Endodermal cell (in vitro differentiated cells): ENCODE results near the gene SPNS2. TPM values are rescaled to one million over a fixed set of nuclear protein-coding genes. Genes with fewer than 3 reads are reported as not detected.

ENCODE experiments used
- DNase-seq: peaks from one replicate; pipeline ENCODE4 v3.0.0-alpha.2; 2017
- H3K27ac ChIP-seq: 2 replicates; pipeline ENCODE4 v1.5.1; 2013; ENCODE audit warnings: mild to moderate bottlenecking, low read depth, low read length, moderate library complexity
- H3K27me3 ChIP-seq: 2 replicates; pipeline ENCODE4 v1.6.1; 2013; ENCODE audit warnings: mild to moderate bottlenecking, low read length, moderate library complexity; ENCODE audit not compliant: insufficient read depth, control insufficient read depth, poor library complexity, severe bottlenecking
- H3K36me3 ChIP-seq: 2 replicates; pipeline ENCODE4 v1.7.0; 2013; ENCODE audit warnings: mild to moderate bottlenecking, low read length, moderate library complexity; ENCODE audit not compliant: control insufficient read depth, insufficient read depth
- H3K4me1 ChIP-seq: one replicate; pipeline ENCODE4 v1.7.0; 2013; ENCODE audit warnings: low read length; ENCODE audit not compliant: control insufficient read depth, insufficient read depth
- H3K4me3 ChIP-seq: 2 replicates; pipeline ENCODE4 v1.5.1; 2013; ENCODE audit warnings: mild to moderate bottlenecking, low read length, moderate library complexity
- H3K9ac ChIP-seq: 2 replicates; pipeline ENCODE4 v1.6.1; 2013; ENCODE audit warnings: mild to moderate bottlenecking, low read length, moderate library complexity; ENCODE audit not compliant: poor library complexity, severe bottlenecking; ENCODE audit errors: extremely low read depth
- H3K9me3 ChIP-seq: 2 replicates; pipeline ENCODE4 v1.6.1; 2013; ENCODE audit warnings: mild to moderate bottlenecking, low read length, moderate library complexity; ENCODE audit not compliant: control insufficient read depth
- H3K27ac Mint-ChIP-seq: 2 replicates; pipeline ENCODE4 v1.8.0; 2020; ENCODE audit warnings: mixed read lengths
- H3K27me3 Mint-ChIP-seq: 2 replicates; pipeline ENCODE4 v1.8.0; 2021; ENCODE audit warnings: mild to moderate bottlenecking, mixed read lengths; ENCODE audit not compliant: insufficient read depth
- H3K36me3 Mint-ChIP-seq: 2 replicates; pipeline ENCODE4 v1.8.0; 2020; ENCODE audit warnings: low read depth, mixed read lengths
- H3K4me1 Mint-ChIP-seq: 2 replicates; pipeline ENCODE4 v1.8.0; 2020; ENCODE audit warnings: mixed read lengths
- H3K4me3 Mint-ChIP-seq: 2 replicates; pipeline ENCODE4 v1.8.0; 2020; ENCODE audit warnings: mild to moderate bottlenecking, moderate library complexity, mixed read lengths
- H3K9me3 Mint-ChIP-seq: 2 replicates; pipeline ENCODE4 v1.8.0; 2020; ENCODE audit warnings: mild to moderate bottlenecking, mixed read lengths
- WGBS, 2 experiments: methylation state at CpG; one replicate each; pipeline versions ENCODE4 v1.1.5 to v1.1.7; 2013; ENCODE audit warnings: missing lambda C conversion rate in 2 of 2, mixed read lengths in 1 of 2; ENCODE audit not compliant: insufficient coverage in 1 of 2, insufficient read length in 1 of 2; 5-methylcytosine and 5-hydroxymethylcytosine counted together
- total RNA-seq, 2 donors: library from RNA; stranded (reverse); fragmentation: NEBNext Ultra II Directional in 1 of 2; extraction: Animal tissue kit (Norgen Biotek cat#: 25700) in 1 of 2; gene quantifications; 2 replicates in 1 of 2; 3 replicates in 1 of 2; pipeline ENCODE4 v1.2.1, GENCODE V29; 2021
- TF ChIP-seq, protein P1 (sequence below): fragments of 200-600 bp; sonication (generic); conservative IDR thresholded peaks from 2 replicates; pipeline ENCODE4 v1.5.0; 2021; ENCODE audit warnings: antibody characterized with exemption, mild to moderate bottlenecking

Gene SPNS2
- total RNA-seq, 2 donors from 2014 or later: 0.09 TPM; not detected in 1

- Mint-ChIP-seq H3K4me3 (no peak overlapping the region), H3K27me3 (no peaks in the 10 kb centered on the region), H3K9me3 (no peaks in the 10 kb centered on the region), H3K27ac (no peak overlapping the region), H3K4me1 (no peaks in the 10 kb centered on the region), H3K36me3 (no peaks in the 10 kb centered on the region)
- H3K27me3 ChIP-seq: no peaks in the 10 kb centered on the region
- WGBS, 2 experiments: 91 to 95% methylated on average over 5 to 9 of the region's 9 CpGs
- no peak overlapping the region for H3K4me3 ChIP-seq
- H3K9me3 ChIP-seq: no peaks in the 10 kb centered on the region
- no peak overlapping the region for H3K9ac ChIP-seq
- H3K36me3 ChIP-seq: no peaks in the 10 kb centered on the region
- no peak for DNase-seq
- TF ChIP-seq, protein P1, sequence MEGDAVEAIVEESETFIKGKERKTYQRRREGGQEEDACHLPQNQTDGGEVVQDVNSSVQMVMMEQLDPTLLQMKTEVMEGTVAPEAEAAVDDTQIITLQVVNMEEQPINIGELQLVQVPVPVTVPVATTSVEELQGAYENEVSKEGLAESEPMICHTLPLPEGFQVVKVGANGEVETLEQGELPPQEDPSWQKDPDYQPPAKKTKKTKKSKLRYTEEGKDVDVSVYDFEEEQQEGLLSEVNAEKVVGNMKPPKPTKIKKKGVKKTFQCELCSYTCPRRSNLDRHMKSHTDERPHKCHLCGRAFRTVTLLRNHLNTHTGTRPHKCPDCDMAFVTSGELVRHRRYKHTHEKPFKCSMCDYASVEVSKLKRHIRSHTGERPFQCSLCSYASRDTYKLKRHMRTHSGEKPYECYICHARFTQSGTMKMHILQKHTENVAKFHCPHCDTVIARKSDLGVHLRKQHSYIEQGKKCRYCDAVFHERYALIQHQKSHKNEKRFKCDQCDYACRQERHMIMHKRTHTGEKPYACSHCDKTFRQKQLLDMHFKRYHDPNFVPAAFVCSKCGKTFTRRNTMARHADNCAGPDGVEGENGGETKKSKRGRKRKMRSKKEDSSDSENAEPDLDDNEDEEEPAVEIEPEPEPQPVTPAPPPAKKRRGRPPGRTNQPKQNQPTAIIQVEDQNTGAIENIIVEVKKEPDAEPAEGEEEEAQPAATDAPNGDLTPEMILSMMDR: no peak
- no peaks in the 10 kb centered on the region for H3K4me1 ChIP-seq
- H3K27ac ChIP-seq: no peak overlapping the region
Measured at GRCh38 chr17:4453812-4454591, 44.7 kb upstream of the SPNS2 start.

GRCh38 chr17:4460661-4461060 is 38.0 kb upstream of the SPNS2 start:
- Histone ChIP-seq H3K36me3 (no peaks in the 10 kb centered on the region), H3K4me1 (no peaks in the 10 kb centered on the region), H3K27ac (no peak overlapping the region), H3K9me3 (no peaks in the 10 kb centered on the region), H3K27me3 (no peaks in the 10 kb centered on the region), H3K9ac (no peak overlapping the region), H3K4me3 (no peak overlapping the region)
- H3K36me3 Mint-ChIP-seq: no peaks in the 10 kb centered on the region
- peaks cover 5% of the 10 kb centered on the region for H3K27me3 Mint-ChIP-seq
- DNase-seq: no peak
- TF ChIP-seq, protein P1: no peak
- WGBS, 2 experiments: 79 to 84% methylated on average over 2 to 4 of the region's 5 CpGs
- H3K4me1 Mint-ChIP-seq: no peaks in the 10 kb centered on the region
- H3K27ac Mint-ChIP-seq: no peak overlapping the region
- H3K4me3 Mint-ChIP-seq: no peak overlapping the region
- peaks cover 3% of the 10 kb centered on the region for H3K9me3 Mint-ChIP-seq

- Histone ChIP-seq H3K9ac (no peak overlapping the region), H3K4me3 (no peak overlapping the region), H3K9me3 (no peaks in the 10 kb centered on the region), H3K36me3 (no peaks in the 10 kb centered on the region), H3K27ac (no peak overlapping the region), H3K4me1 (no peaks in the 10 kb centered on the region), H3K27me3 (no peaks in the 10 kb centered on the region)
- no peak overlapping the region for H3K4me3 Mint-ChIP-seq
- H3K9me3 Mint-ChIP-seq: peaks cover 3% of the 10 kb centered on the region
- no peak for DNase-seq
- peaks cover 7% of the 10 kb centered on the region for H3K27me3 Mint-ChIP-seq
- TF ChIP-seq, protein P1: no peak
- H3K27ac Mint-ChIP-seq: no peak overlapping the region
- no peaks in the 10 kb centered on the region for H3K36me3 Mint-ChIP-seq
- 80 to 91% methylated on average over 8 to 10 of the region's 10 CpGs for WGBS, 2 experiments
- H3K4me1 Mint-ChIP-seq: no peaks in the 10 kb centered on the region
Measured at GRCh38 chr17:4463818-4464476, 34.7 kb upstream of the SPNS2 start.
